Activated naive CD4-positive, alpha-beta T cell treated with anti-CD3 and anti-CD28 coated beads, Interleukin-2, amount 10 ng/mL, durations not matched to agents 7 days and 5 days (primary cell): ENCODE data around the gene TNNT3.

ENCODE experiments used
- CTCF ChIA-PET: fragments of 350-600 bp; sonication (Branson Sonifier 250); formaldehyde crosslinking; loops from one replicate; lab custom pipeline; 2021; ENCODE audit warnings: antibody characterized with exemption; lab: Charles Lee
- DNase-seq: peaks from one replicate; pipeline ENCODE4 v3.0.0-alpha.2; 2020
- H3K27ac Mint-ChIP-seq: one replicate; pipeline ENCODE4 v1.8.0; 2021; ENCODE audit warnings: mild to moderate bottlenecking, moderate library complexity, mixed read lengths
- H3K27me3 Mint-ChIP-seq: one replicate; pipeline ENCODE4 v1.8.0; 2021; ENCODE audit warnings: mild to moderate bottlenecking, mixed read lengths
- H3K36me3 Mint-ChIP-seq: one replicate; pipeline ENCODE4 v1.8.0; 2021; ENCODE audit warnings: mixed read lengths
- H3K4me1 Mint-ChIP-seq: one replicate; pipeline ENCODE4 v1.8.0; 2021; ENCODE audit warnings: mixed read lengths
- H3K4me3 Mint-ChIP-seq: one replicate; pipeline ENCODE4 v1.8.0; 2021; ENCODE audit warnings: mild to moderate bottlenecking, moderate library complexity, mixed read lengths
- H3K9me3 Mint-ChIP-seq: one replicate; pipeline ENCODE4 v1.8.0; 2021; ENCODE audit warnings: mixed read lengths

The TNNT3 gene

GRCh38 chr11:1896923-1897322 lies 22.6 kb upstream of the TNNT3 start:
- Mint-ChIP-seq H3K36me3 (peaks cover 10% of the 10 kb centered on the region), H3K27me3 (peaks cover 38% of the 10 kb centered on the region), H3K4me1 (peaks cover 7% of the 10 kb centered on the region), H3K27ac (no peak overlapping the region), H3K9me3 (peaks cover 4% of the 10 kb centered on the region), H3K4me3 (no peak overlapping the region)
- no peak for DNase-seq
- CTCF ChIA-PET = no interaction called here

GRCh38 chr11:1899090-1899489 lies 20.4 kb upstream of the TNNT3 start:
- no peak for DNase-seq
- CTCF ChIA-PET = no interaction called here

GRCh38 chr11:1899686-1900085 lies 19.8 kb upstream of the TNNT3 start:
- CTCF ChIA-PET = no interaction called here
- H3K4me1 Mint-ChIP-seq = no peaks in the 10 kb centered on the region
- H3K27ac Mint-ChIP-seq = no peak overlapping the region
- no peaks in the 10 kb centered on the region for H3K9me3 Mint-ChIP-seq
- no peak overlapping the region for H3K4me3 Mint-ChIP-seq
- no peaks in the 10 kb centered on the region for H3K36me3 Mint-ChIP-seq
- H3K27me3 Mint-ChIP-seq = peaks cover 47% of the 10 kb centered on the region
- DNase-seq = no peak

More at GRCh38 chr11:1899090-1899489, 20.4 kb upstream of the TNNT3 start:
- Mint-ChIP-seq H3K9me3 (no peaks in the 10 kb centered on the region), H3K36me3 (no peaks in the 10 kb centered on the region), H3K4me3 (no peak overlapping the region), H3K27ac (no peak overlapping the region), H3K4me1 (no peaks in the 10 kb centered on the region), H3K27me3 (peaks cover 47% of the 10 kb centered on the region)

GRCh38 chr11:1906181-1906580 lies 13.3 kb upstream of the TNNT3 start:
- Mint-ChIP-seq H3K27ac (no peak overlapping the region), H3K4me3 (no peak overlapping the region), H3K36me3 (no peaks in the 10 kb centered on the region), H3K4me1 (no peaks in the 10 kb centered on the region), H3K27me3 (peaks cover 28% of the 10 kb centered on the region), H3K9me3 (no peaks in the 10 kb centered on the region)
- DNase-seq = no peak
- CTCF ChIA-PET = no interaction called here

GRCh38 chr11:1906611-1907423 lies 12.7 kb upstream of the TNNT3 start:
- H3K4me3 Mint-ChIP-seq = no peak overlapping the region
- no peaks in the 10 kb centered on the region for H3K36me3 Mint-ChIP-seq
- no peaks in the 10 kb centered on the region for H3K9me3 Mint-ChIP-seq
- CTCF ChIA-PET = no interaction called here
- H3K27ac Mint-ChIP-seq = no peak overlapping the region
- no peak for DNase-seq
- no peaks in the 10 kb centered on the region for H3K4me1 Mint-ChIP-seq
- peaks cover 28% of the 10 kb centered on the region for H3K27me3 Mint-ChIP-seq

GRCh38 chr11:1908618-1909017 lies 10.9 kb upstream of the TNNT3 start:
- no peak for DNase-seq
- H3K4me1 Mint-ChIP-seq = no peaks in the 10 kb centered on the region
- H3K27me3 Mint-ChIP-seq = peaks cover 31% of the 10 kb centered on the region
- CTCF ChIA-PET = no interaction called here
- no peaks in the 10 kb centered on the region for H3K9me3 Mint-ChIP-seq
- no peaks in the 10 kb centered on the region for H3K36me3 Mint-ChIP-seq
- H3K4me3 Mint-ChIP-seq = no peak overlapping the region
- no peak overlapping the region for H3K27ac Mint-ChIP-seq

GRCh38 chr11:1909524-1909923 lies 10.0 kb upstream of the TNNT3 start:
- Mint-ChIP-seq H3K27me3 (peaks cover 32% of the 10 kb centered on the region), H3K27ac (no peak overlapping the region), H3K4me1 (no peaks in the 10 kb centered on the region), H3K4me3 (no peak overlapping the region), H3K9me3 (peaks cover 4% of the 10 kb centered on the region), H3K36me3 (no peaks in the 10 kb centered on the region)
- CTCF ChIA-PET = interaction anchor here (1.0 kb wide), 1 partner anchor 216 kb away, joined by 4 read pairs; no protein-coding TSS in a partner anchor
- no peak for DNase-seq

- H3K4me1 Mint-ChIP-seq = peaks cover 10% of the 10 kb centered on the region
- H3K9me3 Mint-ChIP-seq = peaks cover 12% of the 10 kb centered on the region
- H3K4me3 Mint-ChIP-seq = no peak overlapping the region
- no peaks in the 10 kb centered on the region for H3K36me3 Mint-ChIP-seq
- CTCF ChIA-PET = no interaction called here
- peaks cover 26% of the 10 kb centered on the region for H3K27me3 Mint-ChIP-seq
- no peak for DNase-seq
- no peak overlapping the region for H3K27ac Mint-ChIP-seq
These were observed 7.1 kb upstream of the TNNT3 start for GRCh38 chr11:1912289-1912878.

- Mint-ChIP-seq H3K4me3 (no peak overlapping the region), H3K4me1 (peaks cover 10% of the 10 kb centered on the region), H3K27me3 (peaks cover 26% of the 10 kb centered on the region), H3K36me3 (no peaks in the 10 kb centered on the region), H3K9me3 (peaks cover 12% of the 10 kb centered on the region), H3K27ac (no peak overlapping the region)
- CTCF ChIA-PET = no interaction called here
- no peak for DNase-seq
These were observed 6.0 kb upstream of the TNNT3 start for GRCh38 chr11:1913271-1914060.

- DNase-seq = no peak
- Mint-ChIP-seq H3K27me3 (peaks cover 28% of the 10 kb centered on the region), H3K4me1 (peaks cover 10% of the 10 kb centered on the region), H3K9me3 (peaks cover 12% of the 10 kb centered on the region), H3K36me3 (no peaks in the 10 kb centered on the region), H3K27ac (peak overlapping the region; percentile 0), H3K4me3 (no peak overlapping the region)
- CTCF ChIA-PET = no interaction called here
These were observed 3.7 kb upstream of the TNNT3 start for GRCh38 chr11:1915795-1916131.

GRCh38 chr11:1916132-1916985 lies 3.1 kb upstream of the TNNT3 start:
- H3K4me1 Mint-ChIP-seq = peaks cover 10% of the 10 kb centered on the region
- H3K27ac Mint-ChIP-seq = peak overlapping the region; percentile 69
- H3K9me3 Mint-ChIP-seq = peaks cover 12% of the 10 kb centered on the region
- no peak overlapping the region for H3K4me3 Mint-ChIP-seq
- CTCF ChIA-PET = interaction anchor here (0.7 to 2.0 kb wide), 3 partner anchors 26 to 222 kb away, joined by 4 to 10 read pairs (median 9); no protein-coding TSS in a partner anchor
- H3K27me3 Mint-ChIP-seq = peaks cover 34% of the 10 kb centered on the region
- DNase-seq = peak; percentile 27
- H3K36me3 Mint-ChIP-seq = no peaks in the 10 kb centered on the region

- Mint-ChIP-seq H3K9me3 (peaks cover 12% of the 10 kb centered on the region), H3K27ac (peak overlapping the region; percentile 69), H3K4me3 (no peak overlapping the region), H3K27me3 (peaks cover 38% of the 10 kb centered on the region), H3K36me3 (no peaks in the 10 kb centered on the region), H3K4me1 (peaks cover 10% of the 10 kb centered on the region)
- no peak for DNase-seq
- CTCF ChIA-PET = interaction anchor here (0.7 to 2.0 kb wide), 4 partner anchors 26 to 223 kb away, joined by 4 to 10 read pairs (median 6); no protein-coding TSS in a partner anchor
These were observed 2.4 kb upstream of the TNNT3 start for GRCh38 chr11:1916986-1917522.
